DMS53 (cell line): Measurements from ENCODE around the gene NECTIN4.
A peak's percentile ranks its signal among the peaks of the same experiment; 100 is the strongest.

ENCODE experiments used
- DNase-seq: peaks from one replicate; lab custom pipeline; 2025; lab: John Stamatoyannopoulos, UW

Gene NECTIN4

GRCh38 chr1:161021970-161022353, 67.4 kb downstream of the NECTIN4 start:
- peak; percentile 87 for DNase-seq

DNA sequence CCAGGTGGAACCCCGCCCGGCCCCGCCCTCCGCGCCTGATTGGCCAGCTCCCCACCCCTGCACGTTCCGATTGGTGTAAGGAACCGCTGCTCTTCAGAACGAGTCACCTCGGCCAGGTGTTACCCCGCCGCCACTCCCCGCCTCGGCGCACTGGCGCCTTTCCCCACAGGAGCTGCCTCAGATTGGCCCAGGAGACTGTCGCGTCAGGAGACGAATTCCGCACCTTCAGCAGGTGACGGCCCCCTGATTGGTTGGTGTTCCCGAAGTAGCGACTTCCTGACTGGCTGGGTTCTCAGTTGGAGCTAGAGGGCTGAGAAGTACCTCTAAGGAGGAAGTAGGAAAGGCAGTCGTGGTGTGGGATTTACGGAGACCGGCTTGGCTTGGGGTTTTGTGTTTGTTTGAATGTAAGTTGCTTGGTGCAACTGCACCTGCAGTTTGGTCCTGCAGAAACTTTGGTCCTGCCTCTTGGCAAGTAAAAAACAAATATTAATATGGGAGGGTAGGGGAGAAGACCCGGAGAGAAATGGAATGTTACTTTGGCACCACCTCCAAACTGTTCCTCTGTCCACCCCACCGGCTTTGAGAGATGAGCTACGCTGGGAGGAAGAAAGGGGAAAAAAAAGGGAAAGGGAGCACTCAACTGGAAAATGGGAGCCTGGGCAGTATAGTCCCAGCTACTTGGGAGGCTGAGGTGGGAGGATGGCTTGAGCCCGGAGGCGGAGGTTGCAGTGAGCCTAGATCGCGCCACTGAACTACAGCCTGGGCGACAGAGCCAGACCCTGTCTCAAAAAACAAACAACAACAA, 68.0 kb downstream of the NECTIN4 start:
- DNase-seq = peak; percentile 100
